Colonic mucosa (tissue), 4 donors: ENCODE data around the gene CFAP300. TPM values are rescaled to one million over a fixed set of nuclear protein-coding genes. Genes with fewer than 3 reads are reported as not detected.

ENCODE experiments used
- DNase-seq: peaks from one replicate; pipeline ENCODE4 v3.0.0-alpha.2; 2020
- H3K27ac ChIP-seq: fragments of 200-600 bp; one replicate; pipeline ENCODE4 v1.8.0; 2021
- H3K27me3 ChIP-seq: fragments of 200-600 bp; one replicate; pipeline ENCODE4 v1.8.0; 2021
- H3K36me3 ChIP-seq: fragments of 200-600 bp; one replicate; pipeline ENCODE4 v1.8.0; 2021
- H3K4me1 ChIP-seq: fragments of 200-600 bp; one replicate; pipeline ENCODE4 v1.8.0; 2021; ENCODE audit warnings: mild to moderate bottlenecking
- H3K4me3 ChIP-seq: fragments of 200-600 bp; one replicate; pipeline ENCODE4 v1.8.0; 2021
- H3K9ac ChIP-seq, 2 donors: one replicate each; pipeline ENCODE4 v1.7.0; 2013; ENCODE audit warnings: control low read depth in 2 of 2, low read depth in 2 of 2, low read length in 2 of 2
- H3K9me3 ChIP-seq: fragments of 200-600 bp; one replicate; pipeline ENCODE4 v1.8.0; 2021
- CTCF ChIP-seq: fragments of 200-600 bp; IDR thresholded peaks from one replicate; pipeline ENCODE4 v1.8.0; 2022; ENCODE audit warnings: antibody characterized with exemption, mild to moderate bottlenecking
- intact Hi-C: fragments of 100-400 bp; cut with DNase I; formaldehyde crosslinking; loops from one replicate; pipeline ENCODE4 v1.14.1; 2022
- total RNA-seq, 2 donors: library from RNA; stranded (reverse); fragmentation: NEBNext Ultra II Directional in 1 of 2; extraction: Animal tissue kit (Norgen Biotek cat#: 25700) in 1 of 2; gene quantifications; one replicate each; pipeline ENCODE4 v1.2.1, GENCODE V29; 2021
- donor health status: healthy.
- donor health status: DM: no; HTN: no; CAD: no.
- donor health status: DM: no; HTN: no; CAD: no.

CFAP300 gene
- total RNA-seq, 2 donors from 2014 or later, result 0.45 TPM; not detected in 1

- DNase-seq, result peak; percentile 75
- peaks cover 4% of the 10 kb centered on the region for H3K4me1 ChIP-seq
- no peaks in the 10 kb centered on the region for H3K36me3 ChIP-seq
- peak overlapping the region; percentile 78 for H3K4me3 ChIP-seq
- H3K27me3 ChIP-seq, result no peaks in the 10 kb centered on the region
- TF ChIP-seq CTCF, result no peak
- H3K9me3 ChIP-seq, result no peaks in the 10 kb centered on the region
- H3K9ac ChIP-seq, result peak overlapping the region; percentile 86 to 91
- intact Hi-C loops, result no loop called here
- H3K27ac ChIP-seq, result peak overlapping the region; percentile 96
These were observed 64.0 kb downstream of the CFAP300 start for GRCh38 chr11:102111011-102111786.

DNA sequence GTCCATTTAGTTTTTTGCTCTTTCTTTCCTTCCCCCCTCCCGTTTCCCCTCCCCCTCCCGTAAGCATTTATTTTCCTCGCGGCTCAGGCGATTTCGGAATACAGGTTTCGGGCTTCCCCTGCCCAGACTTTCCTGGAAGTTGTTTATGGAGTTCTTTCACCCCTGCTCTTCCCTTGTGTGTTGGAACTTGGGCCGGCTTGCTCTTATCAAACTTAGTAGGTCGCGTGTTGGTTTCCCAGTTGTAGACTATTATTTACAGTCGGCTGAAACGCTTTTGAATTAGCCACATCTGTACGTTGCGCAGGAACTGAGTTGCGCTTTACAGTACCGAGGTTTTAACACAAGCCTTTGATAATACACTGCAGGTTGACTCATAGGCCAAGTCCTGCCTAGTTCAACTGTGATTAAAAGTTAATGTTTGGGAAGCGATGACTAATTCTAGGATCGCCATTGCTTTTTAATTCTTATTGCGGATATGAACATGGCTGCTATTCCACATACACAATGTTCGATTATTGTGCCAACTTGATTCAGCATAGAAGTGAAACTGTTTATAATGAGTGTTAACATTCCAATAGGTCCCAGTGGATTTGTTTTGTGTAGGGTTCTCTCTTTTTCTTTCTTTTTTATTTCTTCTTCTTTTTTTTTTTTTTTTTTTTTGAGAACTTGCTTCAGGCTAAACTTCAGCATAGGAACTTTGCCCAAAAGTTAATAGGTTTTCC is 64.7 kb downstream of the CFAP300 start:
- intact Hi-C loops, result no loop called here
- peak overlapping the region; percentile 86 to 91 for H3K9ac ChIP-seq
- peak; percentile 64 for DNase-seq
- H3K4me1 ChIP-seq, result peaks cover 4% of the 10 kb centered on the region
- TF ChIP-seq CTCF, result no peak
- H3K27ac ChIP-seq, result peak overlapping the region; percentile 96
- no peaks in the 10 kb centered on the region for H3K27me3 ChIP-seq
- peak overlapping the region; percentile 78 for H3K4me3 ChIP-seq
- H3K36me3 ChIP-seq, result no peaks in the 10 kb centered on the region
- H3K9me3 ChIP-seq, result no peaks in the 10 kb centered on the region

DNA sequence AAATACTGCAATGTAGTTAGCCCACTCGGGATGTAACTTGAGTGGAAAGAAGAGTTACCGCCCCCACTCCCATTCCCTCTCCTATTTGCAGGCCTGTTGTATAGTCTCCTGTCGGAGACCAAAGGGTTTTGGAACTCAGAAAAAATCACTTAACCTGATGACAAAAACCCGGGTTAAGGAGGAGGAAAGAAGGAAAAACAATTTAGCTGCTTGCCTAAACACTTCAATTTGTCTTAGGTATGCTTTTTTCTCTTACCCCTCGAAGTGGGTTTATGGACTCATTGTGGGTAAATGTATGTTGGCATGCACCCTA is 65.2 kb downstream of the CFAP300 start:
- peaks cover 4% of the 10 kb centered on the region for H3K4me1 ChIP-seq
- peak overlapping the region in 1 of 2 donors; percentile 86 for H3K9ac ChIP-seq
- H3K36me3 ChIP-seq, result no peaks in the 10 kb centered on the region
- no peaks in the 10 kb centered on the region for H3K9me3 ChIP-seq
- no peaks in the 10 kb centered on the region for H3K27me3 ChIP-seq
- H3K4me3 ChIP-seq, result peak overlapping the region; percentile 78
- intact Hi-C loops, result no loop called here
- TF ChIP-seq CTCF, result no peak
- no peak for DNase-seq
- peak overlapping the region; percentile 96 for H3K27ac ChIP-seq

DNA sequence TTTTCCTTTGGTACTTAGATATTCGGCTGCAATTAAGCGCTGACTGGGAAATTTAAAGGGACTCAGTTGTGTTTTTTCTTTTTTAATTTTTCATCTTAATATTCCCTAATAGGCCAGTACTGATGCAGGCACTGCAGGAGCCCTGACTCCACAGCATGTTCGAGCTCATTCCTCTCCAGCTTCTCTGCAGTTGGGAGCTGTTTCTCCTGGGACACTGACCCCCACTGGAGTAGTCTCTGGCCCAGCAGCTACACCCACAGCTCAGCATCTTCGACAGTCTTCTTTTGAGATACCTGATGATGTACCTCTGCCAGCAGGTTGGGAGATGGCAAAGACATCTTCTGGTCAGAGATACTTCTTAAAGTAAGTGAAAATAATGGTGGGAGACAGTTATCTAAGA is 66.8 kb downstream of the CFAP300 start:
- Histone ChIP-seq H3K27me3 (no peaks in the 10 kb centered on the region), H3K9me3 (no peaks in the 10 kb centered on the region), H3K36me3 (no peaks in the 10 kb centered on the region), H3K9ac (no peak overlapping the region), H3K4me1 (peaks cover 4% of the 10 kb centered on the region), H3K4me3 (no peak overlapping the region), H3K27ac (no peak overlapping the region)
- intact Hi-C loops, result no loop called here
- no peak for TF ChIP-seq CTCF
- no peak for DNase-seq

- H3K4me1 ChIP-seq, result peaks cover 9% of the 10 kb centered on the region
- intact Hi-C loops, result no loop called here
These were observed 68.3 kb downstream of the CFAP300 start for GRCh38 chr11:102115557-102115956.

More at GRCh38 chr11:102115557-102115956, 68.3 kb downstream of the CFAP300 start:
- TF ChIP-seq CTCF, result no peak
- Histone ChIP-seq H3K27ac (peak overlapping the region; percentile 56), H3K9me3 (no peaks in the 10 kb centered on the region), H3K9ac (peak overlapping the region in 1 of 2 donors; percentile 23), H3K4me3 (no peak overlapping the region), H3K27me3 (no peaks in the 10 kb centered on the region), H3K36me3 (no peaks in the 10 kb centered on the region)
- peak; percentile 42 for DNase-seq
